HG02623 (cell line): Measurements from ENCODE around the gene PCDHB13.
"Not testable (repeated sequence)": the region's sequence is repeated elsewhere in the genome, so short reads cannot be mapped to it uniquely, and the experiment has no call there.

ENCODE experiments used
- ATAC-seq: cut with Tn5 transposase; IDR thresholded peaks from one replicate; pipeline ENCODE4 v1.9.1; 2021; ENCODE audit warnings: moderate library complexity; ENCODE audit not compliant: unreplicated experiment

PCDHB13 gene

GRCh38 chr5:141213656-141214339, at the start of gene PCDHB13:
PCDHB13 (plus strand) TSS chr5:141213919; CDS start chr5:141214124, 205 bp downstream.
- not testable (repeated sequence) for ATAC-seq

GRCh38 chr5:141172381-141173204, 41.1 kb upstream of the PCDHB13 start, which contains the start of gene PCDHB7:
PCDHB7 (plus strand) TSS chr5:141172644; CDS start chr5:141172836, 192 bp downstream.
- no peak for ATAC-seq

GRCh38 chr5:141174291-141175104, 39.2 kb upstream of the PCDHB13 start:
- ATAC-seq = not testable (repeated sequence)

- no peak for ATAC-seq
Measured at GRCh38 chr5:141175933-141176332, 37.8 kb upstream of the PCDHB13 start.

- not testable (repeated sequence) for ATAC-seq
Measured at GRCh38 chr5:141177577-141178191, 36.0 kb upstream of the PCDHB13 start, which contains the start of gene PCDHB8. PCDHB8 (plus strand) TSS chr5:141177790; CDS start chr5:141178035, 245 bp downstream.

- ATAC-seq = not testable (repeated sequence)
Measured at GRCh38 chr5:141179371-141179770, 34.3 kb upstream of the PCDHB13 start.

GRCh38 chr5:141179876-141180275, 33.8 kb upstream of the PCDHB13 start:
- ATAC-seq = not testable (repeated sequence)

- no peak for ATAC-seq
Measured at GRCh38 chr5:141180313-141180712, 33.4 kb upstream of the PCDHB13 start.

GRCh38 chr5:141182248-141182647, 31.5 kb upstream of the PCDHB13 start, which contains the start of gene PCDHB16:
PCDHB16 (plus strand) TSS chr5:141182387; CDS start chr5:141182560, 173 bp downstream.
- ATAC-seq = no peak

- ATAC-seq = not testable (repeated sequence)
Measured at GRCh38 chr5:141184117-141184855, 29.4 kb upstream of the PCDHB13 start.

GRCh38 chr5:141186897-141187512, 26.7 kb upstream of the PCDHB13 start, which contains the start of gene PCDHB9:
PCDHB9 (plus strand) TSS chr5:141187161; CDS start chr5:141187319, 158 bp downstream.
- ATAC-seq = no peak

- ATAC-seq = not testable (repeated sequence)
Measured at GRCh38 chr5:141188682-141189081, 25.0 kb upstream of the PCDHB13 start.

- not testable (repeated sequence) for ATAC-seq
Measured at GRCh38 chr5:141189131-141189530, 24.6 kb upstream of the PCDHB13 start.

GRCh38 chr5:141192110-141192725, 21.5 kb upstream of the PCDHB13 start, which contains the start of gene PCDHB10:
PCDHB10 (plus strand) TSS chr5:141192353; CDS start chr5:141192553, 200 bp downstream.
- ATAC-seq = no peak

GRCh38 chr5:141194332-141194731, 19.4 kb upstream of the PCDHB13 start:
- ATAC-seq = not testable (repeated sequence)

GRCh38 chr5:141196363-141196762, 17.4 kb upstream of the PCDHB13 start:
- no peak for ATAC-seq

- no peak for ATAC-seq
Measured at GRCh38 chr5:141199359-141200235, 14.1 kb upstream of the PCDHB13 start, which contains the start of gene PCDHB11. PCDHB11 (plus strand) TSS chr5:141199627; CDS start chr5:141199775, 148 bp downstream.
